Body of pancreas (tissue), 4 donors: Measurements from ENCODE around the gene WDR5. TPM values are rescaled to one million over a fixed set of nuclear protein-coding genes. Genes with fewer than 3 reads are reported as not detected.

ENCODE experiments used
- ATAC-seq: fragments of 150-250 bp; one replicate; pipeline ENCODE4 v1.9.1; 2016
- DNase-seq, 4 donors: peaks; one replicate each; pipeline ENCODE4 v3.0.0-alpha.2; 2019
- H3K27ac ChIP-seq, 4 donors: fragments of 200-600 bp; sonication (generic); 1 replicate in 3 of 4; 2 replicates in 1 of 4; pipeline versions ENCODE4 v1.5.1 to v1.6.1; 2016 to 2019; ENCODE audit warnings: mild to moderate bottlenecking in 1 of 4, mixed read lengths in 1 of 4, moderate library complexity in 1 of 4
- H3K27me3 ChIP-seq, 2 donors: fragments of 200-600 bp; sonication (generic); one replicate each; pipeline ENCODE4 v1.6.0; 2016; ENCODE audit warnings: mild to moderate bottlenecking in 1 of 2
- H3K36me3 ChIP-seq, 2 donors: fragments of 200-600 bp; sonication (generic); replicated peaks in 1 of 2; 2 replicates each; pipeline ENCODE4 v1.5.1; 2016; ENCODE audit warnings: low read depth in 2 of 2; ENCODE audit not compliant: insufficient read depth in 1 of 2
- H3K4me1 ChIP-seq: fragments of 200-600 bp; sonication (generic); one replicate; pipeline ENCODE4 v1.6.0; 2016
- H3K4me3 ChIP-seq, 2 donors: fragments of 200-600 bp; sonication (generic); 1 replicate in 1 of 2; 2 replicates in 1 of 2; pipeline ENCODE4 v1.5.1; 2016 to 2019
- H3K9me3 ChIP-seq, 3 donors: fragments of 200-600 bp; sonication (generic); 1 replicate in 2 of 3; 2 replicates in 1 of 3; pipeline ENCODE4 v1.5.1; 2016
- CTCF ChIP-seq, 7 experiments: fragments of 450-650 bp in 4 of 7; fragments of 200-600 bp in 3 of 7; sonication (generic) in 3 of 7; IDR thresholded peaks; one replicate each; pipeline ENCODE4 v1.5.1; 2016 to 2019; ENCODE audit warnings: antibody characterized with exemption in 7 of 7
- POLR2A ChIP-seq, 3 donors: fragments of 450-650 bp; IDR thresholded peaks; one replicate each; pipeline ENCODE4 v1.6.1; 2016; ENCODE audit warnings: antibody characterized with exemption in 3 of 3, mild to moderate bottlenecking in 2 of 3
- WGBS, 2 donors: methylation state at CpG; one replicate each; pipeline ENCODE4 v1.1.5; 2017; 5-methylcytosine and 5-hydroxymethylcytosine counted together
- intact Hi-C: fragments of 100-400 bp; cut with DNase I; formaldehyde crosslinking; loops from one replicate; pipeline ENCODE4 v1.15.1; 2023
- total RNA-seq, 2 donors: library from RNA; depleted of rRNA; stranded (reverse); fragments of >200 nt; gene quantifications; one replicate each; pipeline ENCODE4 v1.1.0, GENCODE V29; 2016

Gene WDR5
- total RNA-seq, 2 donors from 2014 or later, result 12.5 to 19.1 TPM

- ATAC-seq, result no peak
- intact Hi-C loops, result no loop called here
- Histone ChIP-seq H3K4me1 (no peaks in the 10 kb centered on the region), H3K4me3 (no peak overlapping the region), H3K27me3 (no peaks in the 10 kb centered on the region), H3K9me3 (no peaks in the 10 kb centered on the region), H3K36me3 (no peaks in the 10 kb centered on the region), H3K27ac (no peak overlapping the region)
- TF ChIP-seq POLR2A (IDR thresholded peaks at IDR 0.05) (no peak), CTCF (IDR thresholded peaks at IDR 0.05) (no peak)
- DNase-seq, result no peak
- 71 to 75% methylated on average over 3 of the region's 3 CpGs for WGBS, 2 donors
Measured at GRCh38 chr9:134198791-134199190, 62.9 kb downstream of the WDR5 start.

- no peaks in the 10 kb centered on the region for H3K4me1 ChIP-seq
- intact Hi-C loops, result no loop called here
- no peak overlapping the region for H3K4me3 ChIP-seq
- H3K9me3 ChIP-seq, result no peaks in the 10 kb centered on the region
- no peak overlapping the region for H3K27ac ChIP-seq
- H3K27me3 ChIP-seq, result no peaks in the 10 kb centered on the region
- TF ChIP-seq CTCF (IDR thresholded peaks at IDR 0.05) (no peak), POLR2A (IDR thresholded peaks at IDR 0.05) (no peak)
- DNase-seq, result no peak
- no peak for ATAC-seq
- H3K36me3 ChIP-seq, result no peaks in the 10 kb centered on the region
- WGBS, 2 donors, result 0 to 23% methylated on average over 1 of the region's 1 CpG
Measured at GRCh38 chr9:134200730-134201129, 64.8 kb downstream of the WDR5 start.

- Histone ChIP-seq H3K27ac (no peak overlapping the region), H3K27me3 (no peaks in the 10 kb centered on the region), H3K4me3 (no peak overlapping the region), H3K4me1 (no peaks in the 10 kb centered on the region), H3K9me3 (no peaks in the 10 kb centered on the region), H3K36me3 (no peaks in the 10 kb centered on the region)
- WGBS, 2 donors, result 66 to 74% methylated on average over 2 of the region's 2 CpGs
- intact Hi-C loops, result no loop called here
- ATAC-seq (no peak), DNase-seq (no peak)
- TF ChIP-seq POLR2A (IDR thresholded peaks at IDR 0.05) (no peak), CTCF (IDR thresholded peaks at IDR 0.05) (no peak)
Measured at GRCh38 chr9:134203224-134203623, 67.3 kb downstream of the WDR5 start.

- Histone ChIP-seq H3K36me3 (no peaks in the 10 kb centered on the region), H3K27ac (no peak overlapping the region), H3K27me3 (no peaks in the 10 kb centered on the region), H3K4me1 (no peaks in the 10 kb centered on the region), H3K4me3 (no peak overlapping the region), H3K9me3 (no peaks in the 10 kb centered on the region)
- WGBS, 2 donors, result 73 to 77% methylated on average over 1 of the region's 1 CpG
- DNase-seq (no peak), ATAC-seq (no peak)
- intact Hi-C loops, result no loop called here
- TF ChIP-seq POLR2A (IDR thresholded peaks at IDR 0.05), result no peak
- no peak for TF ChIP-seq CTCF (IDR thresholded peaks at IDR 0.05)
Measured at GRCh38 chr9:134204041-134204440, 68.2 kb downstream of the WDR5 start.

GRCh38 chr9:134204991-134205578 lies 69.2 kb downstream of the WDR5 start:
- Histone ChIP-seq H3K36me3 (no peaks in the 10 kb centered on the region), H3K9me3 (no peaks in the 10 kb centered on the region), H3K4me3 (no peak overlapping the region), H3K27me3 (no peaks in the 10 kb centered on the region), H3K4me1 (no peaks in the 10 kb centered on the region), H3K27ac (no peak overlapping the region)
- DNase-seq, result no peak
- WGBS, 2 donors, result 63 to 70% methylated on average over 15 of the region's 15 CpGs
- intact Hi-C loops, result no loop called here
- ATAC-seq, result peak; percentile 18
- TF ChIP-seq CTCF (IDR thresholded peaks at IDR 0.05), result no peak
- no peak for TF ChIP-seq POLR2A (IDR thresholded peaks at IDR 0.05)
